PFSK-1 (cell line): ENCODE measurements around the gene CPPED1.

ENCODE experiments used
- POLR2AphosphoS5 ChIP-seq: IDR thresholded peaks from 2 replicates; pipeline ENCODE4 v1.6.1; 2012; ENCODE audit warnings: low read depth, mild to moderate bottlenecking, control low read depth, low read length, moderate library complexity
- REST ChIP-seq, 2 experiments: IDR thresholded peaks; 2 replicates each; pipeline versions ENCODE4 v1.6.1 to v1.8.0; 2011 to 2012; ENCODE audit warnings: low read depth in 2 of 2, low read length in 2 of 2, control low read depth in 1 of 2, inconsistent platforms in 1 of 2, mild to moderate bottlenecking in 1 of 2, moderate library complexity in 1 of 2; ENCODE audit not compliant: insufficient read depth in 1 of 2
- TAF1 ChIP-seq: IDR thresholded peaks from 2 replicates; pipeline ENCODE4 v1.6.1; 2012; ENCODE audit warnings: low read length, control low read depth, borderline replicate concordance; ENCODE audit not compliant: insufficient read depth

GRCh38 chr16:12826559-12826958, 22.9 kb upstream of the CPPED1 start:
- no peak for TF ChIP-seq REST (IDR thresholded peaks at IDR 0.05; ENCODE audit: insufficient read depth in 1 of 2, low read depth in 2 of 2, low read length in 2 of 2)
- no peak for TF ChIP-seq TAF1
- TF ChIP-seq POLR2AphosphoS5: no peak
